GM12878 (cell line): Measurements from ENCODE around the gene FOXP3. TPM values are rescaled to one million over a fixed set of nuclear protein-coding genes. Genes with fewer than 3 reads are reported as not detected.

Experiments used
- ATAC-seq: fragments of 200-7000 bp; cut with Tn5 transposase; 3 replicates; pipeline ENCODE4 v1.9.1; 2020; ENCODE audit warnings: mild to moderate bottlenecking, moderate library complexity
- BruUV-seq: library from RNA; stranded (reverse); fragments of 400-500 nt; replicated peaks from 2 replicates; lab custom pipeline; 2021; lab: Mats Ljungman, UMichigan
- CTCF ChIA-PET: fragments of 300-600 bp; sonication (Branson Sonifier 250); formaldehyde crosslinking; extraction: SDS; loops from one replicate; lab custom pipeline; 2021; ENCODE audit warnings: inconsistent platforms; lab: Yijun Ruan, JAX
- POLR2A ChIA-PET: fragments of 350-600 bp; formaldehyde crosslinking; extraction: SDS; loops from one replicate; lab custom pipeline; 2021; ENCODE audit warnings: inconsistent platforms; lab: Charles Lee
- RAD21 ChIA-PET: fragments of 300-600 bp; sonication (Branson Sonifier 250); formaldehyde crosslinking; loops from one replicate; lab custom pipeline; 2023; ENCODE audit warnings: antibody characterized with exemption; ENCODE audit not compliant: unreplicated experiment; lab: Charles Lee
- SMC1A ChIA-PET: fragments of 300-600 bp; sonication (Branson Sonifier 250); formaldehyde crosslinking; loops from one replicate; lab custom pipeline; 2023; ENCODE audit not compliant: unreplicated experiment, uncharacterized antibody; lab: Charles Lee
- DNase-seq: peaks from one replicate; pipeline ENCODE4 v3.0.0-alpha.2; 2011; ENCODE audit warnings: low read depth, low spot score
- FAIRE-seq: peaks from 3 replicates; lab custom pipeline; 2011; peaks lifted over from hg19 to GRCh38; lab: Jason Lieb, UNC
- H2AFZ ChIP-seq: 2 replicates; pipeline ENCODE4 v1.6.0; 2011; ENCODE audit warnings: low read depth, low read length, control low read depth; ENCODE audit not compliant: control insufficient read depth
- H3K27ac ChIP-seq: 2 replicates; pipeline ENCODE4 v1.5.1; 2011; ENCODE audit warnings: control low read depth; ENCODE audit not compliant: control insufficient read depth, insufficient read depth
- H3K27me3 ChIP-seq, 2 experiments: replicated peaks in 1 of 2; 2 replicates each; pipeline versions ENCODE4 v1.6.0 to v1.6.1; 2011; ENCODE audit warnings: low read length in 1 of 2; ENCODE audit not compliant: control insufficient read depth in 2 of 2, insufficient read depth in 2 of 2
- H3K36me3 ChIP-seq, 2 experiments: 2 replicates each; pipeline ENCODE4 v1.5.1; 2011; ENCODE audit warnings: low read length in 1 of 2; ENCODE audit not compliant: control insufficient read depth in 2 of 2, insufficient read depth in 2 of 2
- H3K4me1 ChIP-seq: 2 replicates; pipeline ENCODE4 v1.6.1; 2011; ENCODE audit warnings: mild to moderate bottlenecking, low read length, moderate library complexity, mixed read lengths; ENCODE audit not compliant: control insufficient read depth, insufficient read depth
- H3K4me2 ChIP-seq: 2 replicates; pipeline ENCODE4 v1.6.0; 2011; ENCODE audit warnings: control low read depth; ENCODE audit not compliant: control insufficient read depth, insufficient read depth
- H3K4me3 ChIP-seq: fragments of 200-600 bp; sonication (generic); 2 replicates; pipeline ENCODE4 v1.5.1; 2016
- H3K79me2 ChIP-seq: 2 replicates; pipeline ENCODE4 v1.6.0; 2011; ENCODE audit warnings: low read length; ENCODE audit not compliant: control insufficient read depth, insufficient read depth
- H3K9ac ChIP-seq: 2 replicates; pipeline ENCODE4 v1.8.0; 2011; ENCODE audit warnings: low read length, control low read depth, mixed read lengths; ENCODE audit not compliant: control insufficient read depth, insufficient read depth
- H3K9me3 ChIP-seq: replicated peaks from 3 replicates; pipeline ENCODE4 v1.5.1; 2011; ENCODE audit warnings: mild to moderate bottlenecking, low read length; ENCODE audit not compliant: control insufficient read depth, insufficient read depth
- H4K20me1 ChIP-seq: 2 replicates; pipeline ENCODE4 v1.6.0; 2011; ENCODE audit not compliant: control insufficient read depth, insufficient read depth
- E2F4 ChIP-seq: IDR thresholded peaks from 2 replicates; pipeline ENCODE4 v1.6.1; 2012; ENCODE audit warnings: low read depth, low read length, improper control_type of control experiment
- EZH2 ChIP-seq: IDR thresholded peaks from 2 replicates; pipeline ENCODE4 v1.6.1; 2012; ENCODE audit warnings: low read depth, mild to moderate bottlenecking, control low read depth, inconsistent platforms, low read length, borderline replicate concordance; ENCODE audit not compliant: control insufficient read depth
- HDGF ChIP-seq: fragments of 450-650 bp; IDR thresholded peaks from 2 replicates; pipeline ENCODE4 v1.6.1; 2016; ENCODE audit warnings: antibody characterized with exemption
- KLF5 ChIP-seq: fragments of 450-650 bp; IDR thresholded peaks from 2 replicates; pipeline ENCODE4 v1.6.1; 2014; ENCODE audit warnings: mild to moderate bottlenecking; ENCODE audit not compliant: partially characterized antibody
- MYC ChIP-seq: IDR thresholded peaks from 2 replicates; pipeline ENCODE4 v1.6.1; 2011; ENCODE audit warnings: mild to moderate bottlenecking, low read length, moderate library complexity, inconsistent platforms; ENCODE audit not compliant: insufficient read depth, insufficient replicate concordance, insufficient read length, severe bottlenecking
- NR2C2 ChIP-seq: IDR thresholded peaks from 2 replicates; pipeline ENCODE4 v1.6.1; 2011; ENCODE audit warnings: borderline replicate concordance, low read depth; ENCODE audit not compliant: control insufficient read depth, insufficient read length
- RB1 ChIP-seq: fragments of 450-650 bp; formaldehyde crosslinking; IDR thresholded peaks from 2 replicates; pipeline ENCODE4 v1.6.1; 2017; ENCODE audit warnings: mild to moderate bottlenecking, borderline replicate concordance
- SMC3 ChIP-seq: IDR thresholded peaks from 2 replicates; pipeline ENCODE4 v1.6.1; 2011; ENCODE audit warnings: low read length, improper control_type of control experiment, borderline replicate concordance
- STAT3 ChIP-seq: IDR thresholded peaks from 2 replicates; pipeline ENCODE4 v1.6.1; 2011; ENCODE audit warnings: low read depth, low read length, improper control_type of control experiment
- ZNF622 ChIP-seq: fragments of 450-650 bp; IDR thresholded peaks from 2 replicates; pipeline ENCODE4 v1.6.1; 2017; ENCODE audit warnings: mild to moderate bottlenecking, inconsistent platforms
- WGBS: methylation state at CpG from one replicate; pipeline ENCODE4 v1.1.6; 2016; ENCODE audit warnings: low lambda C conversion rate; ENCODE audit not compliant: insufficient replicate concordance, insufficient coverage; ENCODE audit errors: missing lambda C conversion rate; 5-methylcytosine and 5-hydroxymethylcytosine counted together
- in situ Hi-C: fragments of 300-500 bp; cut with MboI; formaldehyde crosslinking; loops from 9 replicates; pipeline ENCODE4 v1.14.3; 2018; ENCODE audit warnings: mixed read lengths
- intact Hi-C: fragments of 100-400 bp; cut with micrococcal nuclease; formaldehyde crosslinking; loops from one replicate; pipeline ENCODE4 v1.14.2; 2022; ENCODE audit not compliant: unreplicated experiment
- polyA plus RNA-seq, 11 experiments: library from polyadenylated mRNA; depleted of rRNA in 4 of 11; unstranded in 6 of 11; stranded (reverse) in 5 of 11; fragments of >200 nt; fragmentation: Nextera tagmentation in 4 of 11; fragmentation: Illumina TruSeq in 1 of 11; extraction: Ambion mirVana in 4 of 11; extraction: Trizol in 1 of 11; gene quantifications; 1 replicate in 1 of 11; 2 replicates in 10 of 11; pipeline versions ENCODE4 v1.2.1 to v1.2.3, GENCODE V29; 2011 to 2016; ENCODE audit warnings: inconsistent platforms in 2 of 11, missing spikeins in 2 of 11, low read depth in 1 of 11
- total RNA-seq, 4 experiments: library from RNA; depleted of rRNA in 3 of 4; stranded (reverse); fragments of >200 nt in 3 of 4; fragmentation: Illumina TruSeq in 1 of 4; extraction: Trizol in 1 of 4; gene quantifications; 2 replicates each; pipeline versions ENCODE4 v1.2.1 to v1.2.3, GENCODE V29; 2013 to 2021
- TF ChIP-seq, protein P1 (sequence below): fragments of 450-650 bp; IDR thresholded peaks from 2 replicates; pipeline ENCODE4 v1.6.1; 2016; ENCODE audit warnings: mild to moderate bottlenecking
- TF ChIP-seq, protein P2 (sequence below): fragments of 450-650 bp; IDR thresholded peaks from 2 replicates; pipeline ENCODE4 v1.6.1; 2017; ENCODE audit warnings: antibody characterized with exemption, mild to moderate bottlenecking, moderate library complexity
- TF ChIP-seq, protein P3 (sequence below): IDR thresholded peaks from 2 replicates; pipeline ENCODE4 v1.6.1; 2012; ENCODE audit warnings: improper control_type of control experiment, low read depth, low read length; ENCODE audit not compliant: insufficient replicate concordance

FOXP3 gene
- total and polyA plus RNA-seq, 10 of the 15 experiments (the other 5 are each of a cell fraction or from before 2014, with no cell fraction given), result 0.02 to 0.21 (median 0.08) TPM; not detected in 3

GRCh38 chrX:49256268-49256995 lies 8.1 kb downstream of the FOXP3 start:
- WGBS, result 54% methylated on average over 9 of the region's 9 CpGs
- no peak for FAIRE-seq
- RAD21 ChIA-PET, result no interaction called here
- TF ChIP-seq STAT3 (no peak), MYC (no peak), E2F4 (no peak), KLF5 (no peak), NR2C2 (no peak), ZNF622 (no peak), HDGF (no peak), EZH2 (no peak), RB1 (no peak), SMC3 (no peak)
- TF ChIP-seq, protein P1, sequence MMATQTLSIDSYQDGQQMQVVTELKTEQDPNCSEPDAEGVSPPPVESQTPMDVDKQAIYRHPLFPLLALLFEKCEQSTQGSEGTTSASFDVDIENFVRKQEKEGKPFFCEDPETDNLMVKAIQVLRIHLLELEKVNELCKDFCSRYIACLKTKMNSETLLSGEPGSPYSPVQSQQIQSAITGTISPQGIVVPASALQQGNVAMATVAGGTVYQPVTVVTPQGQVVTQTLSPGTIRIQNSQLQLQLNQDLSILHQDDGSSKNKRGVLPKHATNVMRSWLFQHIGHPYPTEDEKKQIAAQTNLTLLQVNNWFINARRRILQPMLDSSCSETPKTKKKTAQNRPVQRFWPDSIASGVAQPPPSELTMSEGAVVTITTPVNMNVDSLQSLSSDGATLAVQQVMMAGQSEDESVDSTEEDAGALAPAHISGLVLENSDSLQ, result no peak
- TF ChIP-seq, protein P2, sequence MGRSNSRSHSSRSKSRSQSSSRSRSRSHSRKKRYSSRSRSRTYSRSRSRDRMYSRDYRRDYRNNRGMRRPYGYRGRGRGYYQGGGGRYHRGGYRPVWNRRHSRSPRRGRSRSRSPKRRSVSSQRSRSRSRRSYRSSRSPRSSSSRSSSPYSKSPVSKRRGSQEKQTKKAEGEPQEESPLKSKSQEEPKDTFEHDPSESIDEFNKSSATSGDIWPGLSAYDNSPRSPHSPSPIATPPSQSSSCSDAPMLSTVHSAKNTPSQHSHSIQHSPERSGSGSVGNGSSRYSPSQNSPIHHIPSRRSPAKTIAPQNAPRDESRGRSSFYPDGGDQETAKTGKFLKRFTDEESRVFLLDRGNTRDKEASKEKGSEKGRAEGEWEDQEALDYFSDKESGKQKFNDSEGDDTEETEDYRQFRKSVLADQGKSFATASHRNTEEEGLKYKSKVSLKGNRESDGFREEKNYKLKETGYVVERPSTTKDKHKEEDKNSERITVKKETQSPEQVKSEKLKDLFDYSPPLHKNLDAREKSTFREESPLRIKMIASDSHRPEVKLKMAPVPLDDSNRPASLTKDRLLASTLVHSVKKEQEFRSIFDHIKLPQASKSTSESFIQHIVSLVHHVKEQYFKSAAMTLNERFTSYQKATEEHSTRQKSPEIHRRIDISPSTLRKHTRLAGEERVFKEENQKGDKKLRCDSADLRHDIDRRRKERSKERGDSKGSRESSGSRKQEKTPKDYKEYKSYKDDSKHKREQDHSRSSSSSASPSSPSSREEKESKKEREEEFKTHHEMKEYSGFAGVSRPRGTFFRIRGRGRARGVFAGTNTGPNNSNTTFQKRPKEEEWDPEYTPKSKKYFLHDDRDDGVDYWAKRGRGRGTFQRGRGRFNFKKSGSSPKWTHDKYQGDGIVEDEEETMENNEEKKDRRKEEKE, result no peak
- TF ChIP-seq, protein P3, sequence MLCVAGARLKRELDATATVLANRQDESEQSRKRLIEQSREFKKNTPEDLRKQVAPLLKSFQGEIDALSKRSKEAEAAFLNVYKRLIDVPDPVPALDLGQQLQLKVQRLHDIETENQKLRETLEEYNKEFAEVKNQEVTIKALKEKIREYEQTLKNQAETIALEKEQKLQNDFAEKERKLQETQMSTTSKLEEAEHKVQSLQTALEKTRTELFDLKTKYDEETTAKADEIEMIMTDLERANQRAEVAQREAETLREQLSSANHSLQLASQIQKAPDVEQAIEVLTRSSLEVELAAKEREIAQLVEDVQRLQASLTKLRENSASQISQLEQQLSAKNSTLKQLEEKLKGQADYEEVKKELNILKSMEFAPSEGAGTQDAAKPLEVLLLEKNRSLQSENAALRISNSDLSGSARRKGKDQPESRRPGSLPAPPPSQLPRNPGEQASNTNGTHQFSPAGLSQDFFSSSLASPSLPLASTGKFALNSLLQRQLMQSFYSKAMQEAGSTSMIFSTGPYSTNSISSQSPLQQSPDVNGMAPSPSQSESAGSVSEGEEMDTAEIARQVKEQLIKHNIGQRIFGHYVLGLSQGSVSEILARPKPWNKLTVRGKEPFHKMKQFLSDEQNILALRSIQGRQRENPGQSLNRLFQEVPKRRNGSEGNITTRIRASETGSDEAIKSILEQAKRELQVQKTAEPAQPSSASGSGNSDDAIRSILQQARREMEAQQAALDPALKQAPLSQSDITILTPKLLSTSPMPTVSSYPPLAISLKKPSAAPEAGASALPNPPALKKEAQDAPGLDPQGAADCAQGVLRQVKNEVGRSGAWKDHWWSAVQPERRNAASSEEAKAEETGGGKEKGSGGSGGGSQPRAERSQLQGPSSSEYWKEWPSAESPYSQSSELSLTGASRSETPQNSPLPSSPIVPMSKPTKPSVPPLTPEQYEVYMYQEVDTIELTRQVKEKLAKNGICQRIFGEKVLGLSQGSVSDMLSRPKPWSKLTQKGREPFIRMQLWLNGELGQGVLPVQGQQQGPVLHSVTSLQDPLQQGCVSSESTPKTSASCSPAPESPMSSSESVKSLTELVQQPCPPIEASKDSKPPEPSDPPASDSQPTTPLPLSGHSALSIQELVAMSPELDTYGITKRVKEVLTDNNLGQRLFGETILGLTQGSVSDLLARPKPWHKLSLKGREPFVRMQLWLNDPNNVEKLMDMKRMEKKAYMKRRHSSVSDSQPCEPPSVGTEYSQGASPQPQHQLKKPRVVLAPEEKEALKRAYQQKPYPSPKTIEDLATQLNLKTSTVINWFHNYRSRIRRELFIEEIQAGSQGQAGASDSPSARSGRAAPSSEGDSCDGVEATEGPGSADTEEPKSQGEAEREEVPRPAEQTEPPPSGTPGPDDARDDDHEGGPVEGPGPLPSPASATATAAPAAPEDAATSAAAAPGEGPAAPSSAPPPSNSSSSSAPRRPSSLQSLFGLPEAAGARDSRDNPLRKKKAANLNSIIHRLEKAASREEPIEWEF, result no peak

More at GRCh38 chrX:49256268-49256995, 8.1 kb downstream of the FOXP3 start:
- Histone ChIP-seq H3K27me3 (no peaks in the 10 kb centered on the region), H3K4me1 (no peaks in the 10 kb centered on the region), H4K20me1 (no peaks in the 10 kb centered on the region), H3K9me3 (no peaks in the 10 kb centered on the region), H2AFZ (no peak overlapping the region), H3K4me3 (no peak overlapping the region), H3K4me2 (no peak overlapping the region), H3K79me2 (no peaks in the 10 kb centered on the region), H3K36me3 (no peaks in the 10 kb centered on the region), H3K27ac (no peak overlapping the region), H3K9ac (no peak overlapping the region)
- no TSS peak for BruUV-seq
- no peak for ATAC-seq
- POLR2A ChIA-PET, result no interaction called here
- intact Hi-C loops, result no loop called here
- CTCF ChIA-PET, result no interaction called here
- no peak for DNase-seq
- SMC1A ChIA-PET, result no interaction called here
- in situ Hi-C loops, result no loop called here
